Measurements from ENCODE around the gene FAM110D. TPM values are rescaled to one million over a fixed set of nuclear protein-coding genes. Genes with fewer than 3 reads are reported as not detected.
A peak's percentile ranks its signal among the peaks of the same experiment; 100 is the strongest.

Gene FAM110D
- total RNA-seq, 1 donor from 2014 or later, result 0.36 TPM

- DNase-seq (ENCODE audit: low spot score, unreplicated experiment), result no peak
- Mint-ChIP-seq H3K4me3 (ENCODE audit: low read depth) (no peak overlapping the region), H3K9me3 (ENCODE audit: low read depth) (no peaks in the 10 kb centered on the region), H3K36me3 (ENCODE audit: insufficient read depth) (peaks cover 12% of the 10 kb centered on the region), H3K27me3 (no peaks in the 10 kb centered on the region), H3K4me1 (ENCODE audit: low read depth) (no peaks in the 10 kb centered on the region), H3K27ac (no peak overlapping the region)
- no peak for TF ChIP-seq CTCF (IDR thresholded peaks at IDR 0.05; ENCODE audit: unreplicated experiment)
Measured at GRCh38 chr1:26187882-26188281, 29.0 kb downstream of the FAM110D start.

GRCh38 chr1:26188477-26188876 lies 29.6 kb downstream of the FAM110D start:
- TF ChIP-seq CTCF (IDR thresholded peaks at IDR 0.05; ENCODE audit: unreplicated experiment), result no peak
- Mint-ChIP-seq H3K4me1 (ENCODE audit: low read depth) (no peaks in the 10 kb centered on the region), H3K27ac (no peak overlapping the region), H3K9me3 (ENCODE audit: low read depth) (no peaks in the 10 kb centered on the region), H3K4me3 (ENCODE audit: low read depth) (no peak overlapping the region), H3K27me3 (peaks cover under 1% of the 10 kb centered on the region), H3K36me3 (ENCODE audit: insufficient read depth) (peaks cover 12% of the 10 kb centered on the region)
- DNase-seq (ENCODE audit: low spot score, unreplicated experiment), result no peak

- peaks cover 11% of the 10 kb centered on the region for H3K36me3 Mint-ChIP-seq (ENCODE audit: insufficient read depth)
- no peaks in the 10 kb centered on the region for H3K9me3 Mint-ChIP-seq (ENCODE audit: low read depth)
- no peak overlapping the region for H3K27ac Mint-ChIP-seq
- peaks cover 8% of the 10 kb centered on the region for H3K27me3 Mint-ChIP-seq
- no peak for TF ChIP-seq CTCF (IDR thresholded peaks at IDR 0.05; ENCODE audit: unreplicated experiment)
- no peaks in the 10 kb centered on the region for H3K4me1 Mint-ChIP-seq (ENCODE audit: low read depth)
- H3K4me3 Mint-ChIP-seq (ENCODE audit: low read depth), result no peak overlapping the region
- no peak for DNase-seq (ENCODE audit: low spot score, unreplicated experiment)
Measured at GRCh38 chr1:26189331-26189730, 30.5 kb downstream of the FAM110D start.

GRCh38 chr1:26189751-26190275 lies 30.9 kb downstream of the FAM110D start:
- Mint-ChIP-seq H3K27ac (no peak overlapping the region), H3K9me3 (ENCODE audit: low read depth) (no peaks in the 10 kb centered on the region), H3K4me3 (ENCODE audit: low read depth) (no peak overlapping the region), H3K4me1 (ENCODE audit: low read depth) (no peaks in the 10 kb centered on the region), H3K27me3 (peaks cover 10% of the 10 kb centered on the region), H3K36me3 (ENCODE audit: insufficient read depth) (peaks cover 11% of the 10 kb centered on the region)
- DNase-seq (ENCODE audit: low spot score, unreplicated experiment), result no peak
- TF ChIP-seq CTCF (IDR thresholded peaks at IDR 0.05; ENCODE audit: unreplicated experiment), result no peak

- TF ChIP-seq CTCF (IDR thresholded peaks at IDR 0.05; ENCODE audit: unreplicated experiment), result peak; percentile 53
- peaks cover 11% of the 10 kb centered on the region for H3K36me3 Mint-ChIP-seq (ENCODE audit: insufficient read depth)
- H3K4me1 Mint-ChIP-seq (ENCODE audit: low read depth), result no peaks in the 10 kb centered on the region
- H3K27ac Mint-ChIP-seq, result peak within 1 kb of the TSS; percentile 11
- DNase-seq (ENCODE audit: low spot score, unreplicated experiment), result no peak
- peaks cover 10% of the 10 kb centered on the region for H3K27me3 Mint-ChIP-seq
- H3K4me3 Mint-ChIP-seq (ENCODE audit: low read depth), result no peak within 1 kb of the TSS
- no peaks in the 10 kb centered on the region for H3K9me3 Mint-ChIP-seq (ENCODE audit: low read depth)
Measured at GRCh38 chr1:26190373-26190987, 31.6 kb downstream of the FAM110D start, which contains the start of gene CATSPER4. CATSPER4 (plus strand) TSS chr1:26190602; CDS start chr1:26190628, 26 bp downstream.
